IMR-90 (cell line): ENCODE results near the gene HNRNPM. TPM values are rescaled to one million over a fixed set of nuclear protein-coding genes. Genes with fewer than 3 reads are reported as not detected.

Experiments
- ATAC-seq: fragments of 200-7000 bp; cut with Tn5 transposase; 2 replicates; pipeline ENCODE4 v1.9.1; 2020; ENCODE audit warnings: low read depth, mild to moderate bottlenecking, moderate library complexity
- BruUV-seq: library from RNA; stranded (reverse); fragments of 400-500 nt; replicated peaks from 2 replicates; lab custom pipeline; 2021; lab: Mats Ljungman, UMichigan
- CTCF ChIA-PET: fragments of 300-600 bp; formaldehyde crosslinking; extraction: SDS; loops from one replicate; lab custom pipeline; 2021; ENCODE audit warnings: antibody characterized with exemption; lab: Yijun Ruan, JAX
- POLR2A ChIA-PET: fragments of 300-600 bp; sonication (Branson Sonifier 250); formaldehyde crosslinking; loops from one replicate; lab custom pipeline; 2022; ENCODE audit warnings: antibody characterized with exemption; ENCODE audit not compliant: unreplicated experiment; lab: Charles Lee
- DNase-seq: peaks from one replicate; pipeline ENCODE4 v3.0.0; 2013
- H2AFZ ChIP-seq: replicated peaks from 2 replicates; pipeline ENCODE3; 2013; ENCODE audit warnings: low read length, mild to moderate bottlenecking; ENCODE audit not compliant: poor library complexity
- H2AK5ac ChIP-seq: 2 replicates; pipeline ENCODE4 v1.6.1; 2013; ENCODE audit warnings: low read depth, low read length, inconsistent platforms
- H2AK9ac ChIP-seq: replicated peaks from 2 replicates; pipeline ENCODE3; 2013; ENCODE audit warnings: mild to moderate bottlenecking, low read depth, low read length, moderate library complexity; ENCODE audit not compliant: poor library complexity
- H2BK120ac ChIP-seq: 2 replicates; pipeline ENCODE4 v1.6.1; 2013; ENCODE audit warnings: low read depth, low read length, inconsistent platforms
- H2BK15ac ChIP-seq: 3 replicates; pipeline ENCODE4 v1.6.1; 2013; ENCODE audit warnings: low read depth, low read length, inconsistent platforms
- H2BK20ac ChIP-seq: 2 replicates; pipeline ENCODE4 v1.6.1; 2013; ENCODE audit warnings: low read depth, mild to moderate bottlenecking, inconsistent platforms, low read length, moderate library complexity
- H2BK5ac ChIP-seq: 2 replicates; pipeline ENCODE4 v1.6.1; 2013; ENCODE audit warnings: mild to moderate bottlenecking, low read depth, low read length, inconsistent platforms; ENCODE audit not compliant: poor library complexity, severe bottlenecking
- H3K14ac ChIP-seq: replicated peaks from 2 replicates; pipeline ENCODE4 v1.6.1; 2013; ENCODE audit warnings: low read depth, low read length, inconsistent platforms
- H3K18ac ChIP-seq: 2 replicates; pipeline ENCODE4 v1.6.1; 2013; ENCODE audit warnings: low read depth, low read length, control low read depth
- H3K23ac ChIP-seq: 2 replicates; pipeline ENCODE4 v1.6.1; 2013; ENCODE audit warnings: low read depth, low read length, inconsistent platforms
- H3K27ac ChIP-seq: 2 replicates; pipeline ENCODE4 v1.5.1; 2013; ENCODE audit warnings: mild to moderate bottlenecking, control low read depth, low read length; ENCODE audit not compliant: insufficient read depth
- H3K27me3 ChIP-seq: 2 replicates; pipeline ENCODE4 v1.6.1; 2013; ENCODE audit warnings: low read length; ENCODE audit not compliant: control insufficient read depth, insufficient read depth
- H3K36me3 ChIP-seq: 2 replicates; pipeline ENCODE4 v1.6.1; 2013; ENCODE audit warnings: low read length, mixed read lengths; ENCODE audit not compliant: control insufficient read depth, insufficient read depth
- H3K4ac ChIP-seq: 2 replicates; pipeline ENCODE4 v1.6.1; 2013; ENCODE audit warnings: low read depth, low read length, inconsistent platforms
- H3K4me1 ChIP-seq: 2 replicates; pipeline ENCODE4 v1.6.1; 2013; ENCODE audit warnings: low read length, mixed read lengths; ENCODE audit not compliant: control insufficient read depth, insufficient read depth
- H3K4me2 ChIP-seq: 2 replicates; pipeline ENCODE4 v1.6.1; 2013; ENCODE audit warnings: low read depth, mild to moderate bottlenecking, control low read depth, low read length, moderate library complexity
- H3K4me3 ChIP-seq: 2 replicates; pipeline ENCODE4 v1.5.1; 2013; ENCODE audit warnings: low read depth, mild to moderate bottlenecking, control low read depth, low read length, moderate library complexity; ENCODE audit not compliant: insufficient read depth
- H3K56ac ChIP-seq: 2 replicates; pipeline ENCODE4 v1.6.1; 2013; ENCODE audit warnings: low read length, inconsistent platforms; ENCODE audit not compliant: insufficient read depth; ENCODE audit errors: extremely low read depth
- H3K79me1 ChIP-seq, 2 experiments: 2 replicates each; pipeline ENCODE4 v1.6.1; 2013; ENCODE audit warnings: low read length in 2 of 2, inconsistent platforms in 1 of 2, low read depth in 1 of 2
- H3K9ac ChIP-seq: 2 replicates; pipeline ENCODE4 v1.6.1; 2013; ENCODE audit warnings: low read depth, low read length, control low read depth
- H3K9me1 ChIP-seq: 2 replicates; pipeline ENCODE4 v1.6.1; 2013; ENCODE audit warnings: low read length, inconsistent platforms; ENCODE audit not compliant: insufficient read depth
- H3K9me3 ChIP-seq: 2 replicates; pipeline ENCODE4 v1.6.1; 2013; ENCODE audit warnings: low read length; ENCODE audit not compliant: control insufficient read depth, insufficient read depth
- H4K20me1 ChIP-seq: 2 replicates; pipeline ENCODE4 v1.6.1; 2013; ENCODE audit warnings: low read length, inconsistent platforms; ENCODE audit not compliant: insufficient read depth
- H4K5ac ChIP-seq: 2 replicates; pipeline ENCODE4 v1.6.1; 2013; ENCODE audit warnings: mild to moderate bottlenecking, low read depth, low read length, control low read depth
- H4K8ac ChIP-seq, 2 experiments: 2 replicates each; pipeline ENCODE4 v1.6.1; 2013; ENCODE audit warnings: low read depth in 2 of 2, low read length in 2 of 2, control low read depth in 1 of 2, inconsistent platforms in 1 of 2
- H4K91ac ChIP-seq: 2 replicates; pipeline ENCODE4 v1.6.1; 2013; ENCODE audit warnings: low read depth, low read length, inconsistent platforms; ENCODE audit not compliant: insufficient read depth
- BHLHE40 ChIP-seq: fragments of 150-350 bp; IDR thresholded peaks from 2 replicates; pipeline ENCODE4 v1.6.1; 2016; ENCODE audit warnings: mild to moderate bottlenecking, low read depth, low read length
- CEBPB ChIP-seq: IDR thresholded peaks from 2 replicates; pipeline ENCODE4 v1.6.1; 2012; ENCODE audit warnings: low read depth, low read length, improper control_type of control experiment
- CHD1 ChIP-seq: IDR thresholded peaks from 2 replicates; pipeline ENCODE4 v1.6.1; 2012; ENCODE audit warnings: low read depth, low read length, improper control_type of control experiment
- CTCF ChIP-seq: conservative IDR thresholded peaks from 2 replicates; pipeline ENCODE4 v1.5.1; 2012; ENCODE audit warnings: mild to moderate bottlenecking, low read depth, low read length, improper control_type of control experiment
- FOS ChIP-seq: fragments of 150-350 bp; IDR thresholded peaks from 2 replicates; pipeline ENCODE4 v1.6.1; 2016; ENCODE audit warnings: low read depth, low read length
- MAFK ChIP-seq: IDR thresholded peaks from 2 replicates; pipeline ENCODE4 v1.6.1; 2012; ENCODE audit warnings: low read depth, low read length, improper control_type of control experiment
- MAZ ChIP-seq: IDR thresholded peaks from 2 replicates; pipeline ENCODE4 v1.6.1; 2012; ENCODE audit warnings: low read depth, mild to moderate bottlenecking, low read length, improper control_type of control experiment, moderate library complexity, borderline replicate concordance
- MXI1 ChIP-seq: IDR thresholded peaks from 2 replicates; pipeline ENCODE4 v1.6.1; 2012; ENCODE audit warnings: low read depth, mild to moderate bottlenecking, low read length, moderate library complexity, borderline replicate concordance
- POLR2A ChIP-seq: IDR thresholded peaks from 2 replicates; pipeline ENCODE4 v1.6.1; 2012; ENCODE audit warnings: mild to moderate bottlenecking, low read depth, low read length
- RAD21 ChIP-seq: IDR thresholded peaks from 2 replicates; pipeline ENCODE4 v1.6.1; 2012; ENCODE audit warnings: low read length, improper control_type of control experiment
- RCOR1 ChIP-seq: IDR thresholded peaks from 2 replicates; pipeline ENCODE4 v1.6.1; 2012; ENCODE audit warnings: mild to moderate bottlenecking, low read length, improper control_type of control experiment; ENCODE audit not compliant: insufficient replicate concordance
- RFX5 ChIP-seq: IDR thresholded peaks from 2 replicates; pipeline ENCODE4 v1.8.0; 2012; ENCODE audit warnings: low read depth, mild to moderate bottlenecking, low read length, moderate library complexity
- SMC3 ChIP-seq: fragments of 150-350 bp; IDR thresholded peaks from 2 replicates; pipeline ENCODE4 v1.6.1; 2016; ENCODE audit warnings: low read depth, mild to moderate bottlenecking, antibody characterized with exemption, low read length, moderate library complexity
- USF2 ChIP-seq: fragments of 150-350 bp; IDR thresholded peaks from 2 replicates; pipeline ENCODE4 v1.6.1; 2017; ENCODE audit warnings: mild to moderate bottlenecking, antibody characterized with exemption, low read length, low read depth
- WGBS, 2 experiments: methylation state at CpG; one replicate each; pipeline versions ENCODE4 v1.1.5 to v1.1.7; 2013; ENCODE audit warnings: missing lambda C conversion rate in 2 of 2; ENCODE audit not compliant: insufficient read length in 1 of 2; ENCODE audit errors: extremely low coverage in 2 of 2; 5-methylcytosine and 5-hydroxymethylcytosine counted together
- dilution Hi-C: fragments of 300-500 bp; cut with HindIII; formaldehyde crosslinking; loops from one replicate; pipeline ENCODE4 v1.14.3; 2018; ENCODE audit warnings: low sequenced_read_pairs; ENCODE audit not compliant: unreplicated experiment
- in situ Hi-C: fragments of 300-500 bp; cut with MboI; formaldehyde crosslinking; loops from 3 replicates; pipeline ENCODE4 v1.14.3; 2019; ENCODE audit warnings: low sequenced_read_pairs, inconsistent platforms, mixed read lengths
- intact Hi-C: fragments of 100-400 bp; cut with micrococcal nuclease; formaldehyde crosslinking; loops from 2 replicates; pipeline ENCODE4 v1.10.0; 2022
- polyA plus RNA-seq, 3 experiments: library from polyadenylated mRNA; depleted of rRNA; stranded (reverse); fragments of >200 nt; gene quantifications; 2 replicates each; pipeline ENCODE4 v1.2.3, GENCODE V29; 2012; ENCODE audit warnings: low replicate concordance in 1 of 3
- total RNA-seq: library from RNA; depleted of rRNA; stranded (reverse); fragments of >200 nt; gene quantifications from 2 replicates; pipeline ENCODE4 v1.2.3, GENCODE V29; 2012

Gene HNRNPM
- total and polyA plus RNA-seq, 2 of the 4 experiments (the other 2 are of a cell fraction): 75.6 to 197 TPM

- peak overlapping the region; percentile 66 for H3K4me2 ChIP-seq
- no peaks in the 10 kb centered on the region for H3K27me3 ChIP-seq
- no peak overlapping the region for H4K91ac ChIP-seq
- CTCF ChIA-PET: interaction anchor here (0.6 to 1.3 kb wide), 7 partner anchors 8 to 239 kb away, joined by 3 to 5 read pairs (median 3); partner anchors contain the start of genes MARCHF2, RAB11B and ZNF414
- H3K4me1 ChIP-seq: no peaks in the 10 kb centered on the region
- peak overlapping the region; percentile 90 for H2AK9ac ChIP-seq
- 0 out of 2 replicates have a peak overlapping the region, but pooled peaks have one; percentile 6 for H3K9ac ChIP-seq
- no peak overlapping the region for H3K27ac ChIP-seq
- DNase-seq (peak; percentile 49), ATAC-seq (peak; percentile 94)
- WGBS, 2 experiments: 0% methylated on average over 25 of the region's 56 CpGs; no CpG with 5 or more reads in 1 of the 2 experiments
- H4K5ac ChIP-seq: no peak overlapping the region
- H2BK5ac ChIP-seq: no peak overlapping the region
- H2BK20ac ChIP-seq: no peak overlapping the region
- peak overlapping the region; percentile 94 for H2AFZ ChIP-seq
- H3K9me1 ChIP-seq: peaks cover 3% of the 10 kb centered on the region; the same call in 1 of the 2 replicates
- no peak overlapping the region for H3K14ac ChIP-seq
- no peak overlapping the region for H2BK15ac ChIP-seq
- POLR2A ChIA-PET: interaction anchor here (0.5 to 1.2 kb wide), 2 partner anchors 8 to 15 kb away, joined by 4 read pairs; partner anchors contain the start of gene ZNF414
- no peaks in the 10 kb centered on the region for H3K36me3 ChIP-seq
- no peaks in the 10 kb centered on the region; a peak in 1 of 4 replicates for H3K79me1 ChIP-seq
- peak overlapping the region in 1 of 2 experiments; percentile 54; a peak in 1 of 4 replicates for H4K8ac ChIP-seq
- peak overlapping the region; percentile 35 for H3K4me3 ChIP-seq
- H3K9me3 ChIP-seq: no peaks in the 10 kb centered on the region
- H2AK5ac ChIP-seq: no peak overlapping the region
- no peak overlapping the region for H3K56ac ChIP-seq
- H4K20me1 ChIP-seq: no peaks in the 10 kb centered on the region; the same call in 1 of the 2 replicates
- in situ Hi-C loops: loop anchor here (5.0 kb wide), 1 partner anchor 154 kb away; no protein-coding TSS in a partner anchor
- H3K4ac ChIP-seq: no peak overlapping the region
- no peak overlapping the region for H2BK120ac ChIP-seq
- dilution Hi-C loops: no loop called here
- 0 out of 2 replicates have a peak overlapping the region, but pooled peaks have one; percentile 3 for H3K23ac ChIP-seq
- H3K18ac ChIP-seq: no peak overlapping the region
- intact Hi-C loops: loop anchor here (1.0 to 5.0 kb wide), 4 partner anchors 49 to 152 kb away; partner anchors contain the start of genes HNRNPM and MARCHF2
- no TSS peak for BruUV-seq
- TF ChIP-seq CTCF: peak; percentile 84
- TF ChIP-seq MAFK: no peak
- no peak for TF ChIP-seq POLR2A
- TF ChIP-seq SMC3: peak; percentile 84
- TF ChIP-seq MAZ: 0 out of 2 replicates have a peak, but pooled peaks have one; percentile 52
- no peak for TF ChIP-seq CEBPB
- peak; percentile 82; the same call in 1 of the 2 replicates for TF ChIP-seq MXI1
- TF ChIP-seq RAD21: peak; percentile 76
- no peak for TF ChIP-seq RFX5
- no peak for TF ChIP-seq CHD1
- TF ChIP-seq FOS: no peak
- TF ChIP-seq BHLHE40: no peak; the same call in 1 of the 2 replicates
- no peak for TF ChIP-seq RCOR1
- peak; percentile 58 for TF ChIP-seq USF2
Observed at GRCh38 chr19:8505680-8506401, 61.1 kb downstream of the HNRNPM start.
